Kidney capillary endothelial cell (primary cell): ENCODE measurements around the gene CEMIP.

Experiments used
- DNase-seq: peaks from one replicate; pipeline ENCODE4 v3.0.0-alpha.2; 2018; ENCODE audit warnings: low spot score

CEMIP gene

GRCh38 chr15:80823995-80824394 lies 44.8 kb downstream of the CEMIP start:
- no peak for DNase-seq

GRCh38 chr15:80825361-80826030 lies 46.3 kb downstream of the CEMIP start:
- no peak for DNase-seq

- no peak for DNase-seq
Observed at GRCh38 chr15:80828796-80829195, 49.6 kb downstream of the CEMIP start.

- no peak for DNase-seq
Observed at GRCh38 chr15:80830677-80831076, 51.5 kb downstream of the CEMIP start.

- no peak for DNase-seq
Observed at GRCh38 chr15:80831192-80831591, 52.0 kb downstream of the CEMIP start.

DNA sequence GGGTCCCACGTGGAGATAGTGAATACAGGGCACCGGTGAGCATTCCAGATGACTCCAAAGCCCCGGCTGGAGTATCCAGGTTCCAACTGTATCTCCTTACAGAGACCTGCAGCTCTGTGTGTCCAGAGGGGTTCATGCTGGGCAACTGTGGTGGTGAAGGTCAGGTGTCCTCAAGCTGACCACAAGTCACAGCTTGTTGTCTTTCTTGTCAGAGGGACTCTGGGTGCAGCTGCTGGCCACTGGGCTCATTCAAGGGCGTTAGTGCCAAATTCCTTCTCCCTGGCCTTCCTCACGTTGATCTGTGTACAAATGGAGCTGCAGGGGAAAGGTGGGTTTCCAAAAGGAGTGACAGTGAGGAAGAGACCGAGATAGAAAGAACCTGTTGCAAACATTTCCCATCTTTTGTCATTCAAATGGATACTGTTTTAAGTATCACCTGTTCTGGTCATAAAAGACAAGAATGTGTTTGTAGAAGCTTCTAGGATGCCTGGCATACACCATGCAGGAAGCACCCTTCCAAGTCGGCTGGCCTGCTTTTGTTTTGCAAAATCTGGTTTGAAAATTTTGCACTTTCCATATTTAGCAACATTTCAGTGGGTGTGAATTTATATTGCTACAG lies 52.5 kb downstream of the CEMIP start:
- DNase-seq = no peak

DNA sequence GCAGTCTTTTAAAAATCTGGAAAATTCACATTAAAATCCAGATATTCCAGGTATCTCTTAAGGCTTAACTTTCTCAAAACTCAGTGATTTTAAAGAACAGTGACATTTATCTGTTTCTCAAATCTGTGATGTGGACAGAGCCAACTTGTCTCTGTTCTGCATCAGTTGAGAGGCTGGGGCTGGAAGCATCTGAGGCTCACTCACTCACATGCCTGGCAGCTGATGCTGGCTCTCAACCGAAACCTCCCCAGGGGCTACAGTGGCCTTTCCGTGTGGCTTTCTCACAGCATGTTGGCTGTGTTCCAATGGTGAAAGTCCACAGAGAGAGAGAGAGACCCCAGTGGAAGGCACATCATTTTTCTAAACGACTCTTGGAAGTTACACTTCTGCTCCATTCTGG lies 53.5 kb downstream of the CEMIP start:
- DNase-seq = no peak

GRCh38 chr15:80834402-80834801 lies 55.2 kb downstream of the CEMIP start:
- no peak for DNase-seq

GRCh38 chr15:80834906-80835305 lies 55.7 kb downstream of the CEMIP start:
- no peak for DNase-seq

DNA sequence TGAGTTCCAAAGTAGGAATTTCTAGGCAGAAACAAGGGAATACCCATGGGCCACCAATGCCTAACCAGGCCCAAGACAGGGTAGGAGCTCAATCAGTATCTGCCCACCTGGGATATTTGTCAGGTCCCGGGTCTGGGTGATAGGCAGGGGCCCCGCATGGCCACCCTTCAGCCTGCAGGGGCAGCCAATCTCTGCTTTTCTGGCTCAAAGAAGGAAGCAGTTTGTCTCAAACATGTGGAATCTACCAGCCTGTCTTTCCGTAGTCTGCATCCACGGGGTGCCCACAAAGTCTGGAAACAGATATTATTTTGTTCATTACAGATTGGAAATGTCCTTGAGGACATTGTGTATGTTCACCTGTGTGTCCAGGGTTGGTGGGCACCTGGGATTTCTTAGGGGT lies 56.2 kb downstream of the CEMIP start:
- DNase-seq = no peak

GRCh38 chr15:80836223-80836622 lies 57.1 kb downstream of the CEMIP start:
- DNase-seq = no peak

GRCh38 chr15:80837006-80837405 lies 57.8 kb downstream of the CEMIP start:
- DNase-seq = no peak

GRCh38 chr15:80838012-80838411 lies 58.8 kb downstream of the CEMIP start:
- DNase-seq = no peak

- no peak for DNase-seq
Observed at GRCh38 chr15:80838666-80839065, 59.5 kb downstream of the CEMIP start.

DNA sequence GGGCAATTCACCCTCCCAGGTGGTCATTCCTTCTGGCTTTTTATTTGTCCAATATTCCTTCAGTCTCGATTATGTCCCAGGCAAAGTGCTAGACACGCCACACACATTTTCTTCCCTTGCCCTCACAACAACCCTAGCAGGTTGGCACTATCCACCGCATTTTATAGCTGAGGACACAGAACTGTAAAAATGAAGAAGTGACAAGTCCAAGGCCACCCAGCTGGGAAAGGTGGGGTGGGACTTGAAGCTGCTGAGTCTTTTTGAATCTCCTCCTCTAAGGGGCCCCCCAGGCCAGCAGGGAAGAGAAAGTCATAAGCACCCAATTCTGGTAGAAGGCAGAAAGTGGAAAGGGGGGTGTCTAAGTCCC lies 60.6 kb downstream of the CEMIP start:
- no peak for DNase-seq

DNA sequence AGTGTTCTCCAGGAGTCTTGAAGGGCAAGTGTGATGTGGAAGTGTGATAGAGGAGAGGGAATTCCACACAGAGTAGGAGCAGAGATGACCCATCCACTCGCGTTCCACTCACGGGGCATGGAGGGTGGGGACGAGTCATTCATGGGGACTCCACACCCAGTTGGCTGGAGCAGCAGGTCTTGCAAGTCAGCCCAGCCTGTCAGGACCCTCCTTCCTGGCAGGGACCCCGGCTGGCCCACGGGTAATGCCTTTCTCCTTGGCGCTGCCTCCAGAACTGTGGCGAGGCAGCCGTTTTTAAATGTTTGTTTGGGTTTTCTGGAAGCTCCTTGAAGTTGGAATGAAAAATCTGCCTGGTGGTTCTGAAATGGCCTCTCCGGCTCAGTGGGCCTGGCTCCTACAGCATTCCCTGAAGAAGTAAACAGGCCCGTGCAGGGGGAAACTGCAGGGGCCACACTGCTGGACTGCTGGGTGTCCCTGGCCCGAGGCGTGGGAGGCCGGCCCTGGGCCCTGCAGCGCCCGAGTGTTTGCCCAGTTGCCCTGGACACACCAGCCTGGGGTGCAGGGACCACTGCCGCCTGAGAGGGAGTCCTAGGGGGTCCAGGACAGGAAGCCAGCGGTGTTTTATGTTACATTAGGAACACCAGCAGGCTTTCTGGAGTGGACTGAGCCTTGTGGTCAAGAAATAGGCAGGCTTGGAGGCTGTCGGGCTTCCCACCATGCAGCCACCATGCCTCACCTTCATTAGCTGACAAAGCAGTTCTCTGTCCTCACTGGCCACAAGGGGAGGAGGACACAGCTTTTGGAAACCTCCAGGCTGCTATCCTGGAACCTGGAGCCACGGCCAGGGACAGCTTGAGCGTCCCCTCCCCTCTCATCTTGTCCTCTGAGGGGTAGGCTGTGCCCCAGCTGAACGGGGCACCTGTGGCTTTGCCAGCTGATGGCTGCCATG lies 61.3 kb downstream of the CEMIP start:
- DNase-seq = no peak

GRCh38 chr15:80841541-80841940 lies 62.4 kb downstream of the CEMIP start:
- no peak for DNase-seq

- DNase-seq = no peak
Observed at GRCh38 chr15:80844011-80844732, 65.0 kb downstream of the CEMIP start.

- no peak for DNase-seq
Observed at GRCh38 chr15:80846031-80846815, 67.1 kb downstream of the CEMIP start.

DNA sequence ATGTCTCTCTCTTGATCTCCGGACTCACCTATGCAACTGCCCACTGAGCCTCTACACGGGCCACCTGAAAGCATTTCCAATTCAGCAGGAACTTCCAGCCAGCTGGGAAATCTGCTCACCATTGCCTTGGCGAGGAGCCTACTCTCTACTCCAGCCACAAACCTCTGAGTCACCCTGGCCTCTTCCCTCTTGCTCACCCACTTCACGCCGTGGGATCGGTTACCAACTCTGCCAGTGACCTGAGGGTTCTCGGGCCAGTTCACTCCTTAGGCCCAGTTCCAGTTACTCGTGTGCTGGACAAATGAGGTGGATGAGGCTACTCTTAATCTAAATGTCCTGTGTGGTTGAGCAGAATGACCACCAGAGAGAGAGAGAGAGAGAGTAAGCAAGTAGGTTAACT lies 70.1 kb downstream of the CEMIP start:
- DNase-seq = no peak

DNA sequence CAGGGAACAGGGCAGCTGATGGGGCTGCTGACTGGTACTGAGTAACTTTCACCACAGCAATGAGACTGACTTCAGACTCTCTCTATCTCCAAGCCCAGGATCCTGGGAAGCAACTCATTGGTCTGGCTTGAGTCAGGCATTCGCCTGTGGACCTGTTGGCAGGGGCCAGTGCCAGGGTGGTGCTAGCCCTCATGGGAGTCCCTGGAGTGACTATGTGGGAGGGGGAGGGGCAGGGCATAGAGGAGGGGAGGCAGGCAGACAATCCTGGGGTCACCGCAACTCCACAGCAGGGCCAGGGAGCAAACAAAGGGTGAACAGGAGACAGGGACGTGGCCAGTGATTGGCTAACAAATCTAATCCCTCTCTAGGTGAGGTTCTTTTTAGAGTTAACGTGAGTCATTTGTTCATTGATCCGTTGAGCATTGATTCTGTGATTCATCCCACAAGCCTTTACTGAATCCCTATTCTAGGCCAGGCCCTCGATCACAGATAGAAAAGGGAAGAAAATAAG lies 71.8 kb downstream of the CEMIP start:
- DNase-seq = no peak
